SK-N-SH treated with all-trans-retinoic acid at 6 μM for 48 hours (cell line): ENCODE data around the gene STEAP4.

Source experiments
- ARNTL ChIP-seq: fragments of 450-650 bp; formaldehyde crosslinking; IDR thresholded peaks from 2 replicates; pipeline ENCODE4 v1.5.0; 2020; ENCODE audit warnings: low read depth, mild to moderate bottlenecking, moderate library complexity, borderline replicate concordance
- BACH2 ChIP-seq: fragments of 250-450 bp; sonication (Bioruptor Pico); IDR thresholded peaks from 2 replicates; pipeline ENCODE4 v1.9.0; 2021; ENCODE audit warnings: mild to moderate bottlenecking, borderline replicate concordance
- PATZ1 ChIP-seq: fragments of 250-450 bp; sonication (Bioruptor Pico); IDR thresholded peaks from 2 replicates; pipeline ENCODE4 v1.8.0; 2020; ENCODE audit warnings: mild to moderate bottlenecking, moderate library complexity, borderline replicate concordance
- PPARA ChIP-seq: fragments of 250-450 bp; sonication (Bioruptor Pico); IDR thresholded peaks from 2 replicates; pipeline ENCODE4 v1.5.0; 2020; ENCODE audit warnings: mild to moderate bottlenecking, borderline replicate concordance
- RARB ChIP-seq: fragments of 250-450 bp; sonication (Bioruptor Pico); IDR thresholded peaks from 2 replicates; pipeline ENCODE4 v1.8.0; 2021; ENCODE audit warnings: mild to moderate bottlenecking, moderate library complexity
- SNAI2 ChIP-seq: fragments of 250-450 bp; sonication (Bioruptor Pico); IDR thresholded peaks from 2 replicates; pipeline ENCODE4 v1.5.0; 2020; ENCODE audit warnings: mild to moderate bottlenecking, moderate library complexity
- TCF4 ChIP-seq: fragments of 250-450 bp; sonication (Bioruptor Pico); IDR thresholded peaks from 2 replicates; pipeline ENCODE4 v1.8.0; 2021; ENCODE audit warnings: mild to moderate bottlenecking, moderate library complexity, borderline replicate concordance
- ZFP3 ChIP-seq: fragments of 250-450 bp; sonication (Bioruptor Pico); IDR thresholded peaks from 2 replicates; pipeline ENCODE4 v1.5.0; 2020; ENCODE audit warnings: mild to moderate bottlenecking, moderate library complexity
- ZFP30 ChIP-seq: fragments of 450-650 bp; formaldehyde crosslinking; IDR thresholded peaks from 2 replicates; pipeline ENCODE4 v1.5.0; 2022; ENCODE audit warnings: mild to moderate bottlenecking, moderate library complexity
- ZNF8 ChIP-seq: fragments of 450-650 bp; formaldehyde crosslinking; IDR thresholded peaks from 2 replicates; pipeline ENCODE4 v1.5.0; 2020; ENCODE audit warnings: mild to moderate bottlenecking, moderate library complexity
- TF ChIP-seq, protein P1 (sequence below): fragments of 250-450 bp; sonication (Bioruptor Pico); IDR thresholded peaks from 2 replicates; pipeline ENCODE4 v1.5.1; 2020; ENCODE audit warnings: low read depth, mild to moderate bottlenecking, moderate library complexity
- TF ChIP-seq, protein P2 (sequence below): fragments of 250-450 bp; sonication (Bioruptor Pico); IDR thresholded peaks from 2 replicates; pipeline ENCODE4 v1.5.1; 2021; ENCODE audit warnings: mild to moderate bottlenecking, moderate library complexity

DNA sequence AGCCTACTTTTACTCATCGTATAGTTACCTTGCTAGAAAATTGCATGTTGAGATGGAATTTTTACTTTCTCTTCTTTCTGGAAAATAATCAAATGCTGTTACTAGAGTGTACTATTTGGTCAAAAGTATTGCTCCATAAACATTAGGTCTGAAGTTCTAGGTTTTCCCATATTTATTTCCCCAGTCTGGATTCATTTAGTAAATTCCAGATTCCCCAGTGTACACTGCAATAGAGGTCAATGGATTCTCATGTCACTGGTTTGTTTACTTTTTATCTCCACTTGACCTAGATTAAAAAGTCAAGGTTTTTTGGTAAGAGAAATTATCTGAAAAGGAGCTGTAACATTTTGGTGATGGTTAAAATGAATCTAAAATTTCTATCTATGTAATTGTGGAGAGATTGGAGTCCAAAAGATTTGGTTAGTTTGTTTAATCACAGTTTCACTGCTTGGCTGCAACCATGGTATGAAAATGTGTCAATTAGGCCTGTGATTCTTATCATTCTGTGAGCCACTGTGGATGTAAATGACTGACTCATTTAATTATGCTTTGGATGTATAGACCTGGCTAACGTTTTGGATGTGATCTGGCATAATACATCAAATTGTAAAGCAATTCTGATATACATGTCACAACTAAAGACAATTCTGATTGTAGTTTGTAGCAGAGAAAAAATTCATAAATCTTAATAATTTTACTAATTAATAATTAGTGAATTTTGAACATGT, 32.7 kb upstream of the STEAP4 start:
- TF ChIP-seq BACH2 (CRISPR knock-in tag) = no peak
- no peak for TF ChIP-seq ARNTL (CRISPR knock-in tag)
- no peak for TF ChIP-seq TCF4 (CRISPR knock-in tag)
- TF ChIP-seq RARB = no peak
- TF ChIP-seq ZNF8 (CRISPR knock-in tag) = no peak
- no peak for TF ChIP-seq SNAI2
- no peak for TF ChIP-seq PATZ1 (CRISPR knock-in tag)
- no peak for TF ChIP-seq ZFP3 (CRISPR knock-in tag)
- TF ChIP-seq PPARA (CRISPR knock-in tag) = no peak
- no peak for TF ChIP-seq ZFP30 (CRISPR knock-in tag)
- TF ChIP-seq, protein P1, sequence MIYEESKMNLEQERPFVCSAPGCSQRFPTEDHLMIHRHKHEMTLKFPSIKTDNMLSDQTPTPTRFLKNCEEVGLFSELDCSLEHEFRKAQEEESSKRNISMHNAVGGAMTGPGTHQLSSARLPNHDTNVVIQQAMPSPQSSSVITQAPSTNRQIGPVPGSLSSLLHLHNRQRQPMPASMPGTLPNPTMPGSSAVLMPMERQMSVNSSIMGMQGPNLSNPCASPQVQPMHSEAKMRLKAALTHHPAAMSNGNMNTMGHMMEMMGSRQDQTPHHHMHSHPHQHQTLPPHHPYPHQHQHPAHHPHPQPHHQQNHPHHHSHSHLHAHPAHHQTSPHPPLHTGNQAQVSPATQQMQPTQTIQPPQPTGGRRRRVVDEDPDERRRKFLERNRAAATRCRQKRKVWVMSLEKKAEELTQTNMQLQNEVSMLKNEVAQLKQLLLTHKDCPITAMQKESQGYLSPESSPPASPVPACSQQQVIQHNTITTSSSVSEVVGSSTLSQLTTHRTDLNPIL (CRISPR knock-in tag) = no peak
- TF ChIP-seq, protein P2, sequence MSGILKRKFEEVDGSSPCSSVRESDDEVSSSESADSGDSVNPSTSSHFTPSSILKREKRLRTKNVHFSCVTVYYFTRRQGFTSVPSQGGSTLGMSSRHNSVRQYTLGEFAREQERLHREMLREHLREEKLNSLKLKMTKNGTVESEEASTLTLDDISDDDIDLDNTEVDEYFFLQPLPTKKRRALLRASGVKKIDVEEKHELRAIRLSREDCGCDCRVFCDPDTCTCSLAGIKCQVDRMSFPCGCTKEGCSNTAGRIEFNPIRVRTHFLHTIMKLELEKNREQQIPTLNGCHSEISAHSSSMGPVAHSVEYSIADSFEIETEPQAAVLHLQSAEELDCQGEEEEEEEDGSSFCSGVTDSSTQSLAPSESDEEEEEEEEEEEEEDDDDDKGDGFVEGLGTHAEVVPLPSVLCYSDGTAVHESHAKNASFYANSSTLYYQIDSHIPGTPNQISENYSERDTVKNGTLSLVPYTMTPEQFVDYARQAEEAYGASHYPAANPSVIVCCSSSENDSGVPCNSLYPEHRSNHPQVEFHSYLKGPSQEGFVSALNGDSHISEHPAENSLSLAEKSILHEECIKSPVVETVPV (CRISPR knock-in tag) = no peak
